Stimulated activated CD4-positive, alpha-beta T cell treated with anti-CD3 and anti-CD28 coated beads, Interleukin-15, amount 100 ng/mL, for 48 hours (primary cell): ENCODE data around the gene INTS6.
A peak's percentile ranks its signal among the peaks of the same experiment; 100 is the strongest.

ENCODE experiments used
- DNase-seq, 2 donors: peaks; one replicate each; pipeline ENCODE4 v3.0.0-alpha.2; 2020; ENCODE audit warnings: low read depth in 2 of 2

Gene INTS6

GRCh38 chr13:51452361-51453206 is at the start of gene INTS6:
TSS of gene INTS6 (minus strand) at chr13:51453036. CDS start at chr13:51452525, 511 bp downstream.
- DNase-seq = peak; percentile 98 to 99

- peak; percentile 28 to 32 for DNase-seq
These were observed 49.4 kb upstream of the INTS6 start for GRCh38 chr13:51502153-51502651.

- DNase-seq = no peak
These were observed 48.8 kb upstream of the INTS6 start for GRCh38 chr13:51501592-51502152.

- DNase-seq = no peak
These were observed 48.3 kb upstream of the INTS6 start for GRCh38 chr13:51501096-51501495.

GRCh38 chr13:51500687-51501086 is 47.9 kb upstream of the INTS6 start:
- no peak for DNase-seq

GRCh38 chr13:51499841-51500240 is 47.0 kb upstream of the INTS6 start:
- DNase-seq = no peak

GRCh38 chr13:51495316-51495715 is 42.5 kb upstream of the INTS6 start:
- no peak for DNase-seq

GRCh38 chr13:51494156-51494555 is 41.3 kb upstream of the INTS6 start:
- no peak for DNase-seq

GRCh38 chr13:51488212-51488611 is 35.4 kb upstream of the INTS6 start:
- DNase-seq = no peak

- no peak for DNase-seq
These were observed 28.8 kb upstream of the INTS6 start for GRCh38 chr13:51481656-51482055.

- no peak for DNase-seq
These were observed 26.3 kb upstream of the INTS6 start for GRCh38 chr13:51479199-51479523.

- DNase-seq = no peak
These were observed 25.8 kb upstream of the INTS6 start for GRCh38 chr13:51478418-51479198.

GRCh38 chr13:51477653-51478324 is 25.0 kb upstream of the INTS6 start:
- DNase-seq = no peak

GRCh38 chr13:51477149-51477548 is 24.3 kb upstream of the INTS6 start:
- no peak for DNase-seq

GRCh38 chr13:51475727-51476501 is 23.1 kb upstream of the INTS6 start:
- no peak for DNase-seq

GRCh38 chr13:51469790-51470189 is 17.0 kb upstream of the INTS6 start:
- DNase-seq = no peak

GRCh38 chr13:51467730-51468129 is 14.9 kb upstream of the INTS6 start:
- no peak for DNase-seq

- DNase-seq = no peak
These were observed 12.3 kb upstream of the INTS6 start for GRCh38 chr13:51465124-51465523.

- no peak for DNase-seq
These were observed 4.4 kb upstream of the INTS6 start for GRCh38 chr13:51457086-51457815.

GRCh38 chr13:51456510-51456909 is 3.7 kb upstream of the INTS6 start:
- no peak for DNase-seq

- DNase-seq = no peak
These were observed 2.7 kb upstream of the INTS6 start for GRCh38 chr13:51455532-51455931.
